Ovary (tissue), 9 donors: Measurements from ENCODE around the gene NNAT. TPM values are rescaled to one million over a fixed set of nuclear protein-coding genes. Genes with fewer than 3 reads are reported as not detected.

Experiments used
- DNase-seq, 5 donors: peaks; one replicate each; pipeline ENCODE4 v3.0.0-alpha.2; 2019 to 2020
- H3K27ac ChIP-seq, 2 donors: fragments of 200-600 bp; one replicate each; pipeline versions ENCODE4 v1.5.1 to v1.8.0; 2019 to 2022
- H3K27me3 ChIP-seq: fragments of 200-600 bp; one replicate; pipeline ENCODE4 v1.8.0; 2022
- H3K36me3 ChIP-seq: fragments of 200-600 bp; sonication (generic); one replicate; pipeline ENCODE4 v1.5.1; 2019
- H3K4me1 ChIP-seq: one replicate; pipeline ENCODE4 v1.8.1; 2013; ENCODE audit warnings: mild to moderate bottlenecking, moderate library complexity; ENCODE audit not compliant: insufficient read depth
- H3K4me3 ChIP-seq: fragments of 200-600 bp; sonication (generic); one replicate; pipeline ENCODE4 v1.5.1; 2017
- H3K9me3 ChIP-seq, 2 donors: fragments of 200-600 bp in 1 of 2; sonication (generic) in 1 of 2; one replicate each; pipeline versions ENCODE4 v1.5.1 to v1.8.1; 2013 to 2019; ENCODE audit warnings: mild to moderate bottlenecking in 1 of 2, moderate library complexity in 1 of 2
- EP300 ChIP-seq: sonication (generic); formaldehyde crosslinking; IDR thresholded peaks from one replicate; pipeline ENCODE4 v1.6.1; 2017; ENCODE audit warnings: antibody characterized with exemption
- POLR2A ChIP-seq: fragments of 450-650 bp; IDR thresholded peaks from one replicate; pipeline ENCODE4 v1.6.1; 2017; ENCODE audit warnings: antibody characterized with exemption, mild to moderate bottlenecking, moderate library complexity
- WGBS, 3 donors: extraction: QIAGEN DNeasy Blood & Tissue Kit in 1 of 3; methylation state at CpG; one replicate each; pipeline versions ENCODE4 v1.1.5 to v1.1.7; 2013 to 2017; 5-methylcytosine and 5-hydroxymethylcytosine counted together
- intact Hi-C, 4 donors: fragments of 100-400 bp; cut with DNase I; formaldehyde crosslinking; loops; one replicate each; pipeline versions ENCODE4 v1.11.0 to v1.15.1; 2022 to 2023
- polyA plus RNA-seq, 2 donors: library from polyadenylated mRNA; stranded (reverse); fragments of 200-250 nt in 1 of 2; fragments of 350-450 nt in 1 of 2; fragmentation: Illumina TruSeq in 1 of 2; extraction: RNeasy Lipid Tissue Mini Kit (QIAGEN cat#74804) in 1 of 2; gene quantifications; one replicate each; pipeline ENCODE4 v1.2.3, GENCODE V29; 2013 to 2014
- total RNA-seq, 7 donors: library from RNA; depleted of rRNA in 2 of 7; stranded (reverse); fragments of >200 nt in 2 of 7; fragmentation: NEBNext Ultra II Directional in 3 of 7; extraction: Animal tissue kit (Norgen Biotek cat#: 25700) in 3 of 7; gene quantifications; one replicate each; pipeline versions ENCODE4 v1.1.0 to v1.2.4, GENCODE V29; 2016 to 2023
- TF ChIP-seq, protein P1 (sequence below), 3 donors: fragments of 450-650 bp in 2 of 3; fragments of 200-600 bp in 1 of 3; IDR thresholded peaks; one replicate each; pipeline versions ENCODE4 v1.5.1 to v1.8.0; 2016 to 2022; ENCODE audit warnings: antibody characterized with exemption in 3 of 3, mild to moderate bottlenecking in 1 of 3
- donor health status: DM: no; HTN: no; CAD: no; lungs with moderate emphysema.
- donor health status: DM: no; HTN: no; CAD: no.
- donor health status: Bipolar disorder and iron deficiency.
- donor health status: DM: yes; HTN: yes; CAD: no.
- donor health status: DM: no; HTN: no; CAD: no.
- donor health status: DM: yes; HTN: yes; CAD: no.

NNAT gene
- total and polyA plus RNA-seq, 9 donors = 0.25 to 4.7 (median 0.45) TPM; not detected in 2

DNA sequence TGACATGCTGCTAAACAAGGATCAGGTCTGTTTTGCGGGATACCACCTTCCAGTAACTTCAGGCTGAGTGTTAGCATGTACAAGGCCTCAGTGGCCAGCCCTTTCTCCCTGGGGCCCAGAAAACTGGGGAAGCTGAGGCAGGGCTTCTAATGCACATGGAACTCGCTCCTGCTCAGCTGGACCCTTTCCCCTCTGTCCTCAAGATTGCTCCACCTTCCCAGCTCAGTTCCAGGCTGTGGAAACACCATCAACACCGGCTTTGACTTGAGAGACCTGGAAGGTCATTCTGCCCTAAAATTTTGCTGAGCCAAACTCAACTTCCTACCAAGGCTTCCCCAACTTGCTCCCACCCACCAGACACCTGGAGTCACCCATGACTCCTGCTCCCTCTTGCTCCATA, 10.8 kb downstream of the NNAT start:
- intact Hi-C loops = loop anchor here in 3 of 4 donors (2.0 to 5.0 kb wide), 4 partner anchors 125 to 335 kb away; no protein-coding TSS in a partner anchor
- TF ChIP-seq, protein P1, sequence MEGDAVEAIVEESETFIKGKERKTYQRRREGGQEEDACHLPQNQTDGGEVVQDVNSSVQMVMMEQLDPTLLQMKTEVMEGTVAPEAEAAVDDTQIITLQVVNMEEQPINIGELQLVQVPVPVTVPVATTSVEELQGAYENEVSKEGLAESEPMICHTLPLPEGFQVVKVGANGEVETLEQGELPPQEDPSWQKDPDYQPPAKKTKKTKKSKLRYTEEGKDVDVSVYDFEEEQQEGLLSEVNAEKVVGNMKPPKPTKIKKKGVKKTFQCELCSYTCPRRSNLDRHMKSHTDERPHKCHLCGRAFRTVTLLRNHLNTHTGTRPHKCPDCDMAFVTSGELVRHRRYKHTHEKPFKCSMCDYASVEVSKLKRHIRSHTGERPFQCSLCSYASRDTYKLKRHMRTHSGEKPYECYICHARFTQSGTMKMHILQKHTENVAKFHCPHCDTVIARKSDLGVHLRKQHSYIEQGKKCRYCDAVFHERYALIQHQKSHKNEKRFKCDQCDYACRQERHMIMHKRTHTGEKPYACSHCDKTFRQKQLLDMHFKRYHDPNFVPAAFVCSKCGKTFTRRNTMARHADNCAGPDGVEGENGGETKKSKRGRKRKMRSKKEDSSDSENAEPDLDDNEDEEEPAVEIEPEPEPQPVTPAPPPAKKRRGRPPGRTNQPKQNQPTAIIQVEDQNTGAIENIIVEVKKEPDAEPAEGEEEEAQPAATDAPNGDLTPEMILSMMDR (IDR thresholded peaks at IDR 0.05) = no peak
- TF ChIP-seq EP300 (no peak), POLR2A (no peak)
- WGBS, 3 donors = 73 to 81% (median 75%) methylated on average over 3 of the region's 3 CpGs
- H3K4me3 ChIP-seq = no peak overlapping the region
- H3K27me3 ChIP-seq = no peaks in the 10 kb centered on the region
- H3K9me3 ChIP-seq = no peaks in the 10 kb centered on the region
- no peaks in the 10 kb centered on the region for H3K36me3 ChIP-seq
- DNase-seq = no peak
- no peak overlapping the region for H3K27ac ChIP-seq
- peaks cover 4% of the 10 kb centered on the region for H3K4me1 ChIP-seq

GRCh38 chr20:37533154-37533715, 12.2 kb downstream of the NNAT start:
- Histone ChIP-seq H3K27me3 (no peaks in the 10 kb centered on the region), H3K27ac (no peak overlapping the region), H3K4me3 (no peak overlapping the region), H3K4me1 (peaks cover 4% of the 10 kb centered on the region), H3K9me3 (no peaks in the 10 kb centered on the region), H3K36me3 (no peaks in the 10 kb centered on the region)
- intact Hi-C loops = loop anchor here in 3 of 4 donors (5.0 kb wide), 3 partner anchors 126 to 336 kb away; no protein-coding TSS in a partner anchor
- 78 to 87% (median 81%) methylated on average over 2 of the region's 2 CpGs for WGBS, 3 donors
- DNase-seq = no peak
- TF ChIP-seq, protein P1 (IDR thresholded peaks at IDR 0.05) = no peak
- TF ChIP-seq EP300 = no peak
- no peak for TF ChIP-seq POLR2A

DNA sequence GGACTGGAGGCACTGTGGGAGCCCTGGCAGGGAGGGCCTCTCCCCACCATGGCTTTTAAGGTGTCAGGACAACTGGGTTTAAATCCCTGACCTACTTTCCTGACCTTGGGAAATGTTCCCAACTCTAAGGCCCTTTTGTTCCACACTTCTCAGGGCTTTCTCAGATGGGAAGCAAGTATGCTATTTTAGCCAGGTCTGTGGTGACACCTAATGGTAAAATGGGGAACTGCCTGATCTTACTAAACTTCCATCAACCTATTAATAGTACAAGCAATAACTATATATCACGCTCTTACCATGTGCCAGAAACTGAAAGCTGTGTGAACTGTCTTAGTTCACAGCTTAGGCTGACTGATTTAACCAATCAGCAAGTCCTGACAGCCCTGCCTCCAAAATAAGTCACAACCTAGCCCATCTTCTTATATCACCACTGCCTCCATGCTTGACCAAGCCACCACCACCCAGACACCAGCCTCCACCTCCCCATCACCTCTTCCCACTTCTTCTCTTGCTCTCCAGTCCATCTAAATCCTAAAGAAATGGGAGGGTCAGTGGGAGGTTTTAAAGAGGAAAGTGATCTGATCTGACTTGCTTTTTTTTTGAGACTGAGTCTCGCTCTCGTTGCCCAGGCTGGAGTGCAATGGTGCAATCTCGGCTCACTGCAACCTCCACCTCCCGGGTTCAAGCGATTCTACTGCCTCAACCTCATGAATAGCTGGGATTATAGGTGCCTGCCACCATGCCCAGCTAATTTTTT, 13.5 kb downstream of the NNAT start:
- 62 to 73% (median 62%) methylated on average over 6 of the region's 6 CpGs for WGBS, 3 donors

GRCh38 chr20:37535443-37536132, 14.5 kb downstream of the NNAT start:
- no peaks in the 10 kb centered on the region for H3K4me1 ChIP-seq
- H3K4me3 ChIP-seq = no peak overlapping the region
- H3K27ac ChIP-seq = no peak overlapping the region
- DNase-seq = no peak
- intact Hi-C loops = loop anchor here in 2 of 4 donors (5.0 kb wide), 2 partner anchors 263 to 268 kb away; no protein-coding TSS in a partner anchor
- no peaks in the 10 kb centered on the region for H3K27me3 ChIP-seq
- WGBS, 3 donors = 58 to 67% (median 60%) methylated on average over 10 of the region's 10 CpGs
- no peaks in the 10 kb centered on the region for H3K9me3 ChIP-seq
- TF ChIP-seq POLR2A (no peak), EP300 (no peak)
- TF ChIP-seq, protein P1 (IDR thresholded peaks at IDR 0.05) = no peak
- H3K36me3 ChIP-seq = no peaks in the 10 kb centered on the region

More for the DNA sequence above, 13.5 kb downstream of the NNAT start:
- Histone ChIP-seq H3K4me3 (no peak overlapping the region), H3K27me3 (no peaks in the 10 kb centered on the region), H3K36me3 (no peaks in the 10 kb centered on the region), H3K27ac (no peak overlapping the region), H3K4me1 (no peaks in the 10 kb centered on the region), H3K9me3 (no peaks in the 10 kb centered on the region)
- TF ChIP-seq POLR2A = no peak
- no peak for TF ChIP-seq EP300
- TF ChIP-seq, protein P1 (IDR thresholded peaks at IDR 0.05) = peak; percentile 49 to 94 (median 91)
- intact Hi-C loops = loop anchor here (5.0 kb wide), 4 partner anchors 127 to 337 kb away; no protein-coding TSS in a partner anchor
- DNase-seq = peak; percentile 30 to 61 (median 34)
